Right lobe of liver (tissue), 4 donors: Measurements from ENCODE around the gene DNMT3B.

Experiments
- CTCF ChIP-seq, 4 donors: fragments of 200-600 bp in 3 of 4; fragments of 450-650 bp in 1 of 4; IDR thresholded peaks; one replicate each; pipeline versions ENCODE4 v1.5.1 to v1.8.0; 2016 to 2022; ENCODE audit warnings: antibody characterized with exemption in 4 of 4, mild to moderate bottlenecking in 2 of 4
- POLR2A ChIP-seq: fragments of 450-650 bp; IDR thresholded peaks from one replicate; pipeline ENCODE4 v1.6.1; 2017; ENCODE audit warnings: antibody characterized with exemption, mild to moderate bottlenecking
- donor health status: DM: no; HTN: no; CAD: no.
- donor health status: DM: no; HTN: no; CAD: no.
- donor health status: DM: no; HTN: yes; CAD: no.

DNA sequence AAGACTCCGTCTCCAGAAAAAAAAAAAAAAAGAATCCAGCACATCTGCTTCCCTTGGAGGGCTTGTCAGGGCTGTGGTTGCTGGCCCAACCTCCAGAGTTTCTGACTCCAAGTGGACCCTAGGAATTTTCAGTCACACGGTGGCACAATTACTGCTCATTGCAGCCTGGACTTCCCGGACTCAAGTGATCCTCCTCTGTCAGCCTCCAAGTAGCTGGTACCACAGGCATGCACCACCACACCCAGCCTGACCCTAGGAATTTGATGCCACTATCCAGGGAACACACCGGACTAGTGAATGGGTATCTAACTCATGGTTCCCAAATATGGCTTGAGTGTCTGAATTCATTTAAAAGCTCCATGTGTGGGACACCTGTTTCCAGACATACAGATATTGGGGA lies 47.7 kb downstream of the DNMT3B start:
- TF ChIP-seq POLR2A = no peak
- TF ChIP-seq CTCF (IDR thresholded peaks at IDR 0.05) = no peak
